Endometrial microvascular endothelial cells (primary cell): Measurements from ENCODE around the gene DUSP9. TPM values are rescaled to one million over a fixed set of nuclear protein-coding genes. Genes with fewer than 3 reads are reported as not detected.

Source experiments
- in situ Hi-C: cut with HindIII; loops from 2 replicates; pipeline ENCODE4 v1.10.0; 2017; ENCODE audit warnings: low sequenced_read_pairs, low pct_unique_long_range_greater_than_20kb; ENCODE audit errors: inconsistent ontology term
- total RNA-seq: library from RNA; depleted of rRNA; stranded (reverse); fragments of >200 nt; gene quantifications from one replicate; pipeline ENCODE4 v1.2.3, GENCODE V29; 2015; ENCODE audit errors: inconsistent ontology term

The DUSP9 gene
- total RNA-seq, 1 donor from 2014 or later = not detected

DNA sequence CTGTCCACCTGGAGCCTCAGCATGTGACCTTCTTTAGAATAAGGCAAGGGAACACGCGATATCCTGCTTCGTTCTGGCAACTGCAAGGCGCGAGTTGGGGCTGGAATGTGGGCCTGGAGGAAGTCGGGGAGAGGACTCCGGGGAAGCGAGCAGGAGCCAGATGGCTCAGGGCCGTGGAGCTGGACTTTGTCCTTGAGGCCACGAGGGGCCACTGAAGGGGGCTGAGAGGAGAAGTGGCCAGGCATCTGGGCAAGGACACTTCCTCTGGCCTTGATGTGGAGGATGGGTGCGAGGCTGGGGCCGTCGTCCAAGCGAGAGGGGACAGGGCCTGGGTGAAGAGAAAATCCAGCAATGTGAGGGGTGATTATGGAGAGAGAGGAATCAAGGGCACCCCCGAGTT is 12.2 kb upstream of the DUSP9 start:
- in situ Hi-C loops = no loop called here

DNA sequence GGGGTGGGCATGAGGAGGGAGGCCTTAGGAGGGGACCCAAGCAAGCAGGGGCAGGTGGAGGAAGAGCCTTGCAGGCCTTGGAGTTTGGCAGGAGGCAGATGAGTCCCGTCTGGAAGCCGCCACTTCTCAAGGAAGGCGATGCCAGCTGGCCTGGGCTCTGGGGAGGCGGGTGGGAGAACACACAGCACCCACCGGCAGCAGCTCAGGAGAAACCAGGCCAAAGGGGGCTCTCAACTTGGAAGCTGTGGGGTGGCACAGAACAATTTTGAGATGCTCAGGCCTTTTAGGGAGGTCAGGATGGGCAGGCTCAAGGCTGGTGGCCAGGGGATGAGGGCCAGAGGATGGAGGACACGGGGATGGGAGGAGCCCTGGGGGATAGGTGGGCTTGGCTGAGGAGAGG is 11.6 kb upstream of the DUSP9 start:
- in situ Hi-C loops = no loop called here

DNA sequence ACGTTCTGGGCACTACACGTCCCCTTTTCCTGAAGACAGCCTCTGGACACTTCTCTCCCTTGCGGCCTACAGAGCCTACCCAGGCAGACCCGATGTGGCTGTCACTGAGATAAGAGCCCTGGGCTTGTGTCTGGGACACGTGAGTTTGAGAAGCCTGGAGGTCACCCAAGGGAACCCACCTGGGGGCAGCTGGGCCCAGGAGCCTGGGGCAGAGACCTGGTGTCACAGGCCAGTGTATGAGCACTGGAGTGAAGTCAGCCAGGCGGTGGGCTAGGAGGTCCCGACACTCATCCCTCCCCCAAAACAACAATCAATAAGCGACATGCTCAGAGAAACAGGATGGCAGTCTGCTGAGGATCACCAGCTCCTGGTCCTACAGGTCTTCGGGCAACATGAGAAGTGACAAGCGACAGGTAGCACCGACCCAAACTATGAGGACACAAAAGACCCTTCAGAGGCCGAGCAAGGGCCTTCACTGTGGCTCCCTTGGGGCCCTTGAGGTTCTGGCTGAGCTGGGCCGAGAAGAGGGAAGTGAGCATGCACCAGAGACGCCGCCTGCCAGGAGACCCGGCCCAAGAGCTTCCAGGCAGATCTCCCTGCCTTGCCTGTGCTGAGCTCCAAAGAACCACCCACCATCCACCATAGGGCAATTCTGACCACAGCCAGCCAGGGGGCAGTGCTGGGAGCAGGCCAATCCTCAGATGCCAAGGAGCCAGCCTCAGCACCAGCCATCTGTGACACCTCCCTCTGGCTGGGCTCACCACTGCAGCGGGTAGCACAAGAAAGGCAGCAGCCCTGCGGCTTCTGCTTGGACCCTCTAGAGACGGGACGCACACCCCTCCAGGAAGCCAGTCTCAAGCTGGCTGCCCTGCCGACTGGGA is 11.0 kb upstream of the DUSP9 start:
- in situ Hi-C loops = no loop called here

DNA sequence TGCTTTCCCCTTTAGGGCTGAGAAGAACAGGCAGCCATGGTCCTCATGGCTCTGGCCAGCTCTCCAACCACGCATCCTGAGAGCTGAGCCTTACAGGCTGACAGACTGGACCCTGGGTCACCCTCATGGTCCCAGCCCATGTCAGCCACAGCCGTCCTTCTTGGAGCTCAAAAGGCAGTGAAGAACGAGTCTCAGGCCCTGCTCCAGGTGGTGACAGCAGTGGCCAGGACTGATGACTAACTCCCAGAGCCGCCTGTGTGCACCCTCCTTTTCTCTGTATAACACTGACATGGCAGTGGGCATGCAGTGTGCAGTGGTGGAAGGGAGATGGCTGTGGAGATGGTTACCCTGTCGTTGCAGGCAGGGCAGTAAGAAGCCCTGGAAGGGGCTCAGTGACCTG is 10.3 kb upstream of the DUSP9 start:
- in situ Hi-C loops = no loop called here

DNA sequence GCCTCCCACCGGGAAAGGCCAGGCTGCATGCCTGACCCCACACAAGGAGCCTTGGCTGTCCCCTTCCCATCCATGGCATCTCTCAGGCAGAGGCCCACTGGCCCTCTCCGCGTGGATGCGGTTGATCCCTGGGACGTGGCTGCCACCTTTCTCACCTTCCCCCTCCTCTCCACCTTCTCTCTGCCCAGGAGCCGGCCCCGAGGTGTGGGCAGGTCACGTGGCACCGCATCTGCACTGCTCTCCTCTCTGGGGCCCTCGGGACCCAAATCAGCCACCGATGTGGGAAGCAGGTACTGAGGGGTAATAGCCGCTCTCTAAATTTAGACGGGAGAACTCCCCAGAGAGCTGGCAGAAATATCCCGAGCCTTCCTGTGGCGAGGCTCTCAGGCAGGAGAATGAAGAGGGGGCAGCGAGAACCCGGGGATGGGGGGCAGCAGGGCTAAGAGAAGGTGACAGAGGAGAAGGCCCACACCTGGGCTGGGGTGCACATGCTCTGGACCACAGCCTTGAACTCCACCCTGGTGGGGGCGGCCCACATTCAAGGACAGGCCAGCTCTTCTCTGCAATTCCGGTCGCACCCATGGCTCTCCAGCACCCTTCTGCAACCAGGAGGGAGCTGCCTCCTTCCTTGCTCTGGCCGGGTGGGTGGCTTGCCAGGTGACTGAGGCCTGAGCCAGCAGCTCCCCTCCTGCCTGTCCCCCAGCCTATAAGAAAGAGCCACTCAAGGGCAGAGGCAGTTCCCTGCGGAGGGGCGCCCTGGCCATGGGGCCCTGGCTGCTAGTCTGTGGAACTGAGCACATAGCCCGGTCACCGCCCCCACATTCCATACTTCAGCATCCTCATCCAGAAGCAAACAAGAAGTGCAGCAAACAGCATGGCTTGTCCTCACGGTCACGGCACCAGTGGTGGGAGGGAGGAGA is 9.6 kb upstream of the DUSP9 start:
- in situ Hi-C loops = no loop called here

DNA sequence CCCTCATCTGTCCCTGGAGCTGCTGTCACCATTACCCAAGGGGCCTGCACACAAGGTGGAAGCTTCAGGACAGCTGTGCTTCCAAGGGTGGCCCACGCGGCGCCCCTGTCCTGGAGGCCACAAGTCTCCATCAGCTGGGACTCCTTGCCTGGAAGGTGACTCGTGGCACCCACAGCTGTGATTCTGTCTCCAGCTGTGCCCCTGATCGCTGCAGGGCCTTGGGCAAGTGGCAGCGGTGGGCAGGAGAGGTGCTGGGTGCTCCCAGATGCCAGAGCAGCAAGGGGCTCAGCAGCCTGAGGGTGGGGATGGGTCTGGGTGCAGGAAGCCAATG is 9.0 kb upstream of the DUSP9 start:
- in situ Hi-C loops = no loop called here

DNA sequence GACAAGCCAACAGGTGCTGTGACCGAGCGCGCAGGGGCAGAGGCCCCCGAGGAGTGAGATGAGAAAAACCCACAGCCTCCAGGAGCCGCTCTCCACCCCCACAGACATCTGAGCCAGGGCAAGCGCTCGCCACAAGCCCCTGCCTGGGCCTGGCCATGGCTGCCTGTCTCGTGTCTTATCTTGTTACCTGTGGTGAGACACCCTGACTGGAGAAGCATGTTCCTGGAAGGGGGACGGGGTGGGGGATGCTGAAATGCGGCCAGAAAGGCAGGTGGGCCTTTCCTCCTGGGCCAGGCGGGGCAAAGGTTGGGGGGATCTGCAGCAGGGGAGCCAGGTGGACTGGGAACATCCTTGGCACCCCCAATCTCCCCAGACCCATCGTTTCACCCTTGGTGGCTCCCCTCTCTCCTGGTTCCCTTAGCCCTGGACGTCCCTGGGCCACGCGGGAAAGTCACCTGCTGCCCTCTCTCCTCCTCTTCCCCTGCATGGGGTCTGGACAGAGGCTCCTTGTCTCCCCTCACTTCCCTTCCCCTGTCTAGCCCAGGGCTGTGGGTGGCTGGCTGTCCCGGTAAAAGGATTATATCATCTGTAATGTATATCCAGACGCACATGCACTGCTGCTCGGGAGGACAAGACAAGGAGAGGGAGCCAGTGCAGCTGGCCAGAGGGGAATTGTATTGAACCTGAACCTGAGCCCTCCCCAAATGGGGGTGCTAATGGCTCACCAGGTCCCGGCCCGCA is 8.4 kb upstream of the DUSP9 start:
- in situ Hi-C loops = no loop called here

DNA sequence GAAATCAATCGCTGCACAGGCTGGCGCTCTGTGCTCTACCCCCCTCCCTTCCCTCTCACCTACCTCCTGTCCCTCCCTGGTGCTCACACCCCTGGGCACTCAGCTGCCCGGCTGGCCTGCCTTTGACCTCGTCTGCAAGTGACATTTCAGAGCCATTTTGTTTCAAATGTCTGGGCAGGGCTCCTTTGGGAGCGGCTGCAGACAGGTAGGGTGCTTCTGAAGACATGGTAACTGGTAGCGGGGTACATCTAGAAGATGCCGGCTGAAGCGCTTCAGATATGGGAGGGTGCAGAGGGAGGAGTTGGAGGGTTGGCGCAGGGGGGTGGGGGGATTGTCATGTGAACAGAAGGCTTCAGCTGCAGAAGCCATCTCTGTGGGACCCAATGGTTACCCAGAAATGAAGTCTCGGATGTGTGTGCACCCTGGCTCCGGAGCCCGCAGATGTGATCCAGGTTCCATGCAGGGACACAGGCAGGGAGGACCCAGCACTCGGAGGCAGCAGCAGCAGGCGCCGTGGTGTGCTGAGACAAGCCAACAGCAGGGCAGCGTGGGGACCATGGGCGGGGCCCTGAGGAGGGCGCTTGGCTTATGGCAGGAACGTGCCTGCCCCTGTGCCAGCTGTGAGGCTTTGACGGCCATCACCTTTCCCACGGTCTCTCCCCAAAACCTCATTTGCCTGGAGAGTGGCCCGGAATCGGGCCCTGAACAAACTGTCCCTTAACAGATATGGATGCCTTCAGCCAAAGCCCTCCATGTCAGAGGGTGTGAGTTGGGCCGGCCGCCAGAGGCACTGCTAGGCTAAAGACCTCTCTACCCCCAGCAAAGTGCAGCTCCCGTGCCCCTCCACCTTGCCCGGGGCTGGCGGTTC is 7.6 kb upstream of the DUSP9 start:
- in situ Hi-C loops = no loop called here

DNA sequence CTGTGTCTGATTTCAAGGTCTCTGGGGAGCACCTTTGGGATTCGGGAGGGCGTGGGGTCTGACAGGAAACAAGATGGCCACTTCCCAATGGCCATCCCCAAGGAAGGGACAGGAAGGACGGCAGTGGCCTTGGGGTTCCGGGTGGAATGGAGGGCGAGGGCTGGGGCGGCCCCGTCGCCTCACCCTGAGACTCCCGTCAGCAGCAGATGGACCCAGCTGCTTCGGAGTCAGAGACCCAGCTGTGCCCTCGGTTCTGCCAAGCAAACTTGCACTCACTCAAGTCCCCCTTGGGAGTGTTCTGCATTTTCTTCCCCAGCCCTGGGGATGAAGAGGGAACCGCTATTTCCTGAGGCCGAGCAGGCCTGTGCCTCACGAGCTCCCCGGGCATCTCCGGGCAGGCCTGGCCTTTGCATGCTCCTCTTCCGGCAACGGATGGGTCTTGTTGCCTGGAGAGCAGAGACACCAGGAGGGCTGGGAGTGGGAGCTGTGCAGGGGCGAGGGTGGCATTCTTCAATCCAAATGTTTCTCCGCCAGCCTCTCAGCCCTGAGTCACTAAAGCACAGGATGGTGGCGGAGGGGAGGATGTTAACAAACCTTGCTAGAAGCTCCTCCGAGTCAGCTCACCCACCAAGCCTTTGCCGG is 6.8 kb upstream of the DUSP9 start:
- in situ Hi-C loops = no loop called here

DNA sequence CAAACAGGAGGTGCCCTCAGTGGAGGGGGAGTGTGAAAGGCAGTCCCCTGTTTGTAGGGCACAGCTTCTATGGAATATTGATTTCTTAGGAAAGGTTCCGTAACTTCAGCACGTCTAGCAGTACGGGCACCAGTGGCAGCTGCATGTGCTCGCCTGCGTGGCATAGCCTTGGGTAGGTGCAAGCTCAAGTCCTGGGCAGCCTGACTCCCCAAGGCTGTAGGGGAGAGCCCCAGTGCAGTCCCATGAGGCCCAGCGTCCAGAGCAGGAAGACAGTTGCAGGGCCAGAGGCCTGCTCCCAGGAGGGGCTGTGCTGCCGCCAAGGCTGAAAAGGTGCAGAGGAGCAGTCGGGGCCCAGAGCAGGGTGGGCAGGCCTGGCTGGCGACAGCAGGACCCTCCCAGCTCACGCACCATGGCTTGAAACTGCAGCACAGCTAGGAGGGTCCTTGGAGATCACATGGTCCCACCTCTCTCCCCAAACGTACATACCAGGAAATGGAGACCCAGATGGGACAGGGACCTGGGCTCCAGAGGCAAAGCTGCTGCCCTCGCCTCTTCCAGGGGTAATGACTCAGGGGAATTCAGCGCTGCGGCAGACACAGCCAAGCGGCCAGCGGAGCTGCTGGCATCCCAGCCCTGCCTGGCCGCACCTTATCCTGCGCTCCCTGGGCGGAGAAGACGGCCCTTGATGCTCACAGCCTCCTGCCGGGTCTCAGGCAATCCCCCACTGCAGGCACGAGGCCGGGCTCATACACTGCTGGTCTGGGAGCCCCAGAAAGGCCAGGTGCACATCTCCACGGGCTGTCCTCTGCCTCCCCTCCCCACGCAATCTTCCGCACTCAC is 6.0 kb upstream of the DUSP9 start:
- in situ Hi-C loops = no loop called here

DNA sequence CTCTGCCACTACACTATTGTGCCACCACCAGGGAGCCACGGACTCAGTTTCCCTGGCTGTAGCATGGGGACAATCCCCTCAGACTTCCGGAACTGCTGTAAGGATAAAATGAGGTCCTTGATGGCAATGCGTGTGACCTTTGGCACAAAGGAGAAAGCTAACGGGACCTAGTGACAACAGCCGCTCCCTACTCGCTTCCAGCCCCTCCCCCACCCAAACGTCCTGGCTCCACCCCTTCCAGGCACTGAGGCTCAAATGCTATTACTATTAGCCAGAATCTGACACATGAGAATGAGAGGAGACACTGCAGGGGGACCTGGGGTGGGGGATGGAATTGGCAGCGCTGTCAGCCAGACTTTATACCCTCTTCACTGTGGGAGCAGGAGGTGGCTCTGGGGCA is 5.4 kb upstream of the DUSP9 start:
- in situ Hi-C loops = no loop called here

DNA sequence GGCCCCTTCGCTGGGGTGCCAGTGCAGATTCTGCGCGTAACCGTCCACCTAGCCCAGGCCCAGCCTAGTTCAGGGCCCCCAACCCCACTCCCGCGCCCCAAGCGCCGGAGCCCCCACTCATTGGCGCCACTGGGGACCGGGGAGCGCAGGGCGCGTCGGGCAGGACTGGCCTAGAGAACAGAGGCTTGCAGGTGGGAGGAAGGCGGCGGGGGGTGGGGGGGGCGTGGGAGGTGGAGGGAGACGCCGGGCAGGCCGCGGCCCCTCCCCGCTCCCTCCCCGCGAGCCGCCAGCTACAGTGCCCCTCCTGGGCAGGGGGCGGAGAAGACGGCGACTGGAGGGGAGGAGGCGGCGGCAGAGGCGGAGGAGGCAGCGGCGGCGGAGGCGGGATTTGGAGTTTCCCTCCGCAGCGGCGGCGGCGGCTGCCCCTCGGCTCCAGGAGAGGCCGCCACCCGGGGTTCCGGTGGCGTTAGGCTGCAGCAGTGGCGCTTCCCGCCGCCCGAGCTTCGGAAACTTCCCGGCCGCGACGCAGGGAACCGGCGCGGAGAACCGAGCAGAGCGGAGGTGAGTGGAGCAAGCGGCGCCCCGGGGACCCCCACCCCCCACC is 4.8 kb upstream of the DUSP9 start:
- in situ Hi-C loops = no loop called here

DNA sequence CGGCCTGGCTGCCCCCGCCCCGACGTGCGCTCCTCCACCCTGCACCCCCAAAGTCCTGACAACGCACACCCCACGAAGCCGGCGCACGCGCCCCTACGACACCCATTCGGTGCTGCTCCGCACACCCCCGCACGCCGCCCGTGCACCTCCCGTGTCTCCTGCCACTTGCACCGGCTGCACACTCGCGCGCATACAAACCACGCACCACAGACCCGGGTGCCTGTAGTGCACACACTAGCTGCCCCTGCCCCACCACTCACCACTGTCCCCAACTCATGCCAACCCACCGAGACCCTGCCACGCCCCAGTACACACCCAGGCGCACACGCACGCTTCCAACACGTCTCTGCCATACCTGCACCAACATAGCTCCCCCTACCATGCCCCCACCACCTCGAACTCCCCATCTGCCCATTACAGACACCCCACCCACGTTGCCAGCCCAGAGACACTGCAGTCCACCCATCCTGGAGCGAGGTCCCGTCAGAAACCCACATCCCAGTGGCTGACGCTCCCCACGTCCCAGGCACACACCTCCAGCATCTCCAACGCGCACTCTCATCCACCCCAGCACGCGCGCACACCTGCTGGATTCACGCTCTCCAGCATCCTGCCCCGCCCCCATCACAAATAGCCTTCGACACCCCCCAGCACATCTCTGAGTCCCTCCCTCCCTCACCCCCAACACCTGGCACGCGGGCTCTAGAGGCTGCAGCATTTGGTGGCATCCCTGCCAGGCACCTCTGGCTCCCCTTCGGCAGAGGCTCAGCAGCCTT is 4.2 kb upstream of the DUSP9 start:
- in situ Hi-C loops = no loop called here

DNA sequence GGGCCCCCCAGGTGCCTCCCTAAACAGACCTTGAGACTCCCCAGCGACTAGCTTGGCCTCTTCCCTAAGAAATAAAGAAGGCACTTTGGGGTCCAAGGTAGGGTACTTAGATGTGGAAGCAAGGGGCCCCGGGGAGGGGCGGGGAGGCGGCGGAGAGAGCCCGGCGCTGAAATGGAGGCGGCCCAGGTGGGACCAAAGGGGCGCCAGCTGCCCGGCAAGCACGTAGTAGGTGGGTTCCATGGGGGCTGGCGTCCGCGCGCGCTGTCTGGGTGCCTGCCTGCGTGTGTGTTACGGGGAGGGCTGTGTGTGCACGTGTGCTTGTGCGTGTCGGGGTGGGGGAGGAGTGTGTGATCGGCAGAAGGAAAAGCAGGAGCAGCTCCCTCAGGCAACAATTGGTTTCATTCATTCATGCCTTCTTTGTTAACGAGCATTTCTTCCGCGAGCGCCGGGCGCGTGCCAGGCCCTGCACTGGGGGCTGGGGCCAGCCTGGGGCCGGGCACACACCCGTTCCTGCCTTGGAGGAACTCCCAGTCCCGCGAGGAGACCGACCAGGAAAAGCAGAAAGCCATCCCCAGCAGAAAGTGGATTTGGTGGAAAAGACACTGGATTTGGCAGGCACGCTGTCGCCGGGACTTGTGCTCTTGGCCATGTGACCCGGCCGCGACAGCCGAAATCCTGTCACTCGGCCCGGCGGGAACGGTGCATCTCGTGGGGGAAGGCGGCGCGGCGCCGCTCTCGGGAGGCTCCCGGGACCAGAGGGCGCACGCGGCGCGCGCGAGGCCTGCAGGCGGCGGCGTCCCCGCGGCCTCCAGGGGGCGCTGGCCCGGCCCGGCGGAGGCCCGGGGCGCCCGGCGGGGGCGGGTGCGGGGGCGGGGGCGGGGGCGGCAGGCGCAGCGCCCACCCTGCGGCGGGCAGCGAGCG is 3.3 kb upstream of the DUSP9 start:
- in situ Hi-C loops = no loop called here

DNA sequence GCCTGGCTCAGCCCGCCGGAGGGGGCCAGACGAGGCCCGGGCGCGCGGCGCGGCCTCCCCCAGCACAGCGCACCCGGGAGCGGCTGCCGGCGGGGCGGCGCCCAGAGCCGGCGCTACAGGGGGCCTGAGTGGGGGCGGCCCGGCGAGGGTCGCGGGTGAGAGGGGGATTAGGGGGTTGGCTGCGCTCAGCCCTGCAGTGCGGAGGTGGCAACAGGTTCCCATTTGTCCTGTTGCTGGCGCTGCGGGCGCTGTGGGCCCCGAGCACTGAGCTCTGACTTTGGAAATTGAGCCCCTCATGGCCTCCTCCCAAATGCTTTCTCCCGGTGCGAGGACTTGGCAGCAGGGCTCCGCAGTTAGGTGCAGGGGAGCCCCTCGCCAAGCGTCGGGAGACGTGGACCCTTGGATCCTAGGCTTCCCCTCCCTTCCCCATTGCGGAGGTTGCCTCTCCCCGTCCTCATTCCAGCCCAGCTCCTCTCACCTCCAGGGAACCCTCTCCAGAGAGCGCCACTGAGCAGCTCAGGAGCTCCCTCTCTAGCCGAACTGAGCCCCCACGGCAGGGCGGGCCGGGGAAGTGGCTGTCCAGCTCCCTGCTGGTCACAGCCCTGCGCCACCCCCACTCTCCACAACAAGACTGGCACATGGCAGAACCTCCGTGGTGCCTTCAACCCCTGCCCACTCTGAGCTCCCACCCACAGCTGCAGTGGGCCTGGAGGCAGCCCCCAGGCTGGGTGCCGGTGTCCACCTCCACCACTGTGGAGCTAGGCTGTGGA is 2.5 kb upstream of the DUSP9 start:
- in situ Hi-C loops = no loop called here
